ENCODE results near the gene PNPLA2. TPM values are rescaled to one million over a fixed set of nuclear protein-coding genes. Genes with fewer than 3 reads are reported as not detected.

PNPLA2 gene
- total RNA-seq, 1 donor = 28.5 TPM

DNA sequence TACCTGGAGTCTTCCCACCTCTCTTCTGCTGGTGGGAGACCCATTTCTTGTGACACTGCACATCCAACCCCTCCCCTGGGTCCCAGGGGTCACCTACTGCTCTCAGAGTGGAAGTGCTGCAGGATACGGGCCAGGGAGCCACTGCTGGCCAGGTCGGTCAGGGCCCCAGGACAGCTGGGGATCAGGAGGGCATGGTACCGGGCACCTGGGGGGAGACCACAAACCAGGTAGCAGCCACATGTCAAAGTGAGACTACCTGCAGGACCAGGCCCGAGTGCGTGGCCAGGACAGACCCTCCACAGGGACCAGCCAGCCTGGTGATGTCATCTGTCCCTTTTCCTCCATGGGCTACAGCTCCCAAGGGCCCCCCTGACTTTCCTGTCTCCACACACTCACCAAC, 45.3 kb upstream of the PNPLA2 start:
- no peak for TF ChIP-seq CTCF (IDR thresholded peaks at IDR 0.05; ENCODE audit: insufficient read depth, low read depth, low read length)
- DNase-seq (ENCODE audit: low read depth) = no peak
- no peak overlapping the region for H3K4me3 ChIP-seq (ENCODE audit: low read depth, low read length)

- DNase-seq (ENCODE audit: low read depth) = no peak
- no peak for TF ChIP-seq CTCF (IDR thresholded peaks at IDR 0.05; ENCODE audit: insufficient read depth, low read depth, low read length)
Measured at GRCh38 chr11:773830-774229, 44.9 kb upstream of the PNPLA2 start.

GRCh38 chr11:774873-775592, 43.7 kb upstream of the PNPLA2 start:
- TF ChIP-seq CTCF (IDR thresholded peaks at IDR 0.05; ENCODE audit: insufficient read depth, low read depth, low read length) = no peak
- H3K4me3 ChIP-seq (ENCODE audit: low read depth, low read length) = peak overlapping the region; percentile 77
- no peak for DNase-seq (ENCODE audit: low read depth)

More at GRCh38 chr11:773830-774229, 44.9 kb upstream of the PNPLA2 start:
- H3K4me3 ChIP-seq (ENCODE audit: low read depth, low read length) = no peak overlapping the region

DNA sequence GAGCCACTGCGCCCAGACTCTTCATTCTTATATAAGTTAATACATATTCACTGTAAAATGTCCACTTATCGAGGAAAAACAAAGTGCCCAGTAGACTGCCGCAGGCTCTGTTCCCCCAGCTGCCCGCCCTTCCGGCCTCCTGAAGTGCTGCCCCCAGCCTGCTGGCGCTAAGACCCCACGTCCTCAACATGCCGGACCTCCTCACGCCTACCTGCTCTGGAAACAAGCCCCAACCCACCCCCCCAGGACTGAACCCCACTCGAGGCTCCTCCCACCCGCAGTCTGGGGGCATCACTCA, 42.5 kb upstream of the PNPLA2 start:
- DNase-seq (ENCODE audit: low read depth) = no peak
- TF ChIP-seq CTCF (IDR thresholded peaks at IDR 0.05; ENCODE audit: insufficient read depth, low read depth, low read length) = no peak
- H3K4me3 ChIP-seq (ENCODE audit: low read depth, low read length) = peak overlapping the region; percentile 77

DNA sequence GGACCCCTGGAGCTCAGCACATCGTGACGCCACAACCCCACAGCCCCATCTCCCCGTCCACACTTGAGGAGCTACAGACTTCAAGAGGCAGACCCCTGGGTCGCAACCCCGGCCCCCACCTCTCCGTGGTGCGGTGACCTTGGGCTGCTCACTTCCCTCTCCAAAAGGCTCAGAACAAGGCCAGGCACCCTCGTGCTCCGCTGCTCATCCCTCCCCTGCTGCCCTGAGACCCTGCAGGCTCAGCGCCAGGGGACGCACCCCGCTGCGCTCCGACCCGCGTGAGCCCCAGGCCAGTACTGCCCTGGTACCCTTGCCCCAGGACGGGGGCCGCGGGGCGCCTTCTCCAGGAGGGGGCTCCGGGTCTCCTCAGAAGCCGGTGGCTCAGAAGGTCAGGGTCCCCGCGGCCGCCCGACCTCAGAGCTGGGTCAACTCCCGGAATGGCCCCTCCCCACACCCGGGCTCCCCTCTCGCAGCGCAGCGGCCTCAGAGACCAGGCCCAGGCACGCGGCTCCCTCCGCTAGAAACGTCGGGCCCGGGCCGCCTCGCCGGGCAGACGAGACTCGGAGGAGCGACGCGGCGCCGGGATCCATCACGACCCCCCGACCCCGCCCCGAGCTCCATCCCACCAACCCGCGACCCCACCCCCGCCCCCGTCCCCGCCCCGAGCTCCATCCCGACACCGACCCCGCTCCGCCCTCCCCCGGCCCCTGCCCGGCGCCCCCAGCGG, 42.0 kb upstream of the PNPLA2 start:
- TF ChIP-seq CTCF (IDR thresholded peaks at IDR 0.05; ENCODE audit: insufficient read depth, low read depth, low read length) = no peak
- H3K4me3 ChIP-seq (ENCODE audit: low read depth, low read length) = peak overlapping the region; percentile 77
- peak; percentile 36 for DNase-seq (ENCODE audit: low read depth)

- no peak for TF ChIP-seq CTCF (IDR thresholded peaks at IDR 0.05; ENCODE audit: insufficient read depth, low read depth, low read length)
- peak; percentile 83 for DNase-seq (ENCODE audit: low read depth)
Measured at GRCh38 chr11:777288-778255, 41.1 kb upstream of the PNPLA2 start, which contains the start of gene GATD1. GATD1 (minus strand) TSS chr11:777487; CDS start chr11:777462, 25 bp downstream.

More at GRCh38 chr11:777288-778255, 41.1 kb upstream of the PNPLA2 start, which contains the start of gene GATD1:
- peak within 1 kb of the TSS; percentile 77 for H3K4me3 ChIP-seq (ENCODE audit: low read depth, low read length)
